K562 (cell line): ENCODE data around the gene TMIGD2. TPM values are rescaled to one million over a fixed set of nuclear protein-coding genes. Genes with fewer than 3 reads are reported as not detected.

Experiments used
- DNMT1 ChIP-seq: fragments of 450-650 bp; IDR thresholded peaks from 2 replicates; pipeline ENCODE4 v1.6.1; 2016; ENCODE audit warnings: antibody characterized with exemption, mild to moderate bottlenecking
- ERF ChIP-seq: fragments of 450-650 bp; formaldehyde crosslinking; IDR thresholded peaks from 2 replicates; pipeline ENCODE4 v1.4.0; 2020; ENCODE audit warnings: mild to moderate bottlenecking, mixed read lengths
- MXI1 ChIP-seq: IDR thresholded peaks from 2 replicates; pipeline ENCODE4 v1.6.1; 2011; ENCODE audit warnings: low read depth, mild to moderate bottlenecking, improper control_type of control experiment, low read length
- NFIC ChIP-seq: fragments of 450-650 bp; IDR thresholded peaks from 2 replicates; pipeline ENCODE4 v1.6.1; 2017; ENCODE audit warnings: mild to moderate bottlenecking, inconsistent platforms
- SAFB ChIP-seq: fragments of 200-400 bp; formaldehyde crosslinking; IDR thresholded peaks from 2 replicates; pipeline ENCODE4 v1.6.1; 2017; ENCODE audit warnings: low read depth, low read length, borderline replicate concordance
- SAP30 ChIP-seq: fragments of 200-600 bp; sonication (generic); IDR thresholded peaks from 2 replicates; pipeline ENCODE4 v1.6.1; 2012; ENCODE audit warnings: borderline replicate concordance, low read depth, mild to moderate bottlenecking, moderate library complexity, low read length, control low read depth, inconsistent platforms; ENCODE audit not compliant: insufficient read depth, poor library complexity, severe bottlenecking
- SUPT5H ChIP-seq: fragments of 450-650 bp; IDR thresholded peaks from 2 replicates; pipeline ENCODE4 v1.6.1; 2016
- TOE1 ChIP-seq, 2 experiments: fragments of 450-650 bp in 1 of 2; sonication (generic) in 1 of 2; formaldehyde crosslinking in 1 of 2; IDR thresholded peaks; 2 replicates each; pipeline versions ENCODE4 v1.7.1 to v1.8.0; 2016 to 2022; ENCODE audit warnings: borderline replicate concordance in 2 of 2, mild to moderate bottlenecking in 2 of 2, antibody characterized with exemption in 1 of 2, inconsistent platforms in 1 of 2, low read depth in 1 of 2, missing genetic modification reagents in 1 of 2, moderate library complexity in 1 of 2
- ZNF12 ChIP-seq: sonication (generic); formaldehyde crosslinking; IDR thresholded peaks from 2 replicates; pipeline ENCODE4 v1.4.0; 2020; ENCODE audit warnings: mild to moderate bottlenecking, missing genetic modification reagents
- polyA plus RNA-seq, 8 experiments: library from polyadenylated mRNA; depleted of rRNA in 4 of 8; stranded (reverse) in 5 of 8; unstranded in 3 of 8; fragments of >200 nt; fragmentation: Nextera tagmentation in 2 of 8; fragmentation: Illumina TruSeq in 1 of 8; extraction: Ambion mirVana in 2 of 8; extraction: Trizol in 1 of 8; gene quantifications; 2 replicates each; pipeline versions ENCODE4 v1.2.1 to v1.2.3, GENCODE V29; 2011 to 2014; ENCODE audit warnings: inconsistent platforms in 1 of 8, missing spikeins in 1 of 8
- total RNA-seq, 7 experiments: library from RNA; depleted of rRNA in 6 of 7; stranded (reverse); fragments of >200 nt in 6 of 7; fragmentation: Illumina TruSeq in 2 of 7; extraction: Trizol in 2 of 7; gene quantifications; 2 replicates each; pipeline versions ENCODE4 v1.2.1 to v1.2.3, GENCODE V29; 2011 to 2021; ENCODE audit warnings: low replicate concordance in 1 of 7
- TF ChIP-seq, protein P1 (sequence below): fragments of 200-800 bp; sonication (Bioruptor generic); IDR thresholded peaks from 2 replicates; pipeline ENCODE4 v1.6.1; 2017; ENCODE audit warnings: missing genetic modification characterization, missing compliant biosample characterization
- TF ChIP-seq, protein P2 (sequence below), 2 experiments: IDR thresholded peaks; 2 replicates each; pipeline ENCODE4 v1.6.1; 2012; ENCODE audit warnings: improper control_type of control experiment in 2 of 2, low read depth in 2 of 2, low read length in 2 of 2, borderline replicate concordance in 1 of 2
- TF ChIP-seq, protein P3 (sequence below): fragments of 450-650 bp; formaldehyde crosslinking; IDR thresholded peaks from 2 replicates; pipeline ENCODE4 v1.4.0; 2020; ENCODE audit warnings: mild to moderate bottlenecking, moderate library complexity
- TF ChIP-seq, protein P4 (sequence below): fragments of 250-450 bp; sonication (Bioruptor Pico); IDR thresholded peaks from 2 replicates; pipeline ENCODE4 v1.4.0; 2020; ENCODE audit warnings: mild to moderate bottlenecking, moderate library complexity
- TF ChIP-seq, protein P5 (sequence below), 2 experiments: fragments of 200-800 bp in 1 of 2; sonication (Bioruptor generic) in 1 of 2; sonication (generic) in 1 of 2; formaldehyde crosslinking in 1 of 2; IDR thresholded peaks in 1 of 2; conservative IDR thresholded peaks in 1 of 2; 2 replicates each; pipeline versions ENCODE4 v1.5.0 to v1.6.1; 2016 to 2020; ENCODE audit warnings: missing compliant biosample characterization in 1 of 2, missing genetic modification characterization in 1 of 2, missing genetic modification reagents in 1 of 2

The TMIGD2 gene
- total and polyA plus RNA-seq, 9 of the 15 experiments (the other 6 are each of a cell fraction or from before 2014, with no cell fraction given): not detected

DNA sequence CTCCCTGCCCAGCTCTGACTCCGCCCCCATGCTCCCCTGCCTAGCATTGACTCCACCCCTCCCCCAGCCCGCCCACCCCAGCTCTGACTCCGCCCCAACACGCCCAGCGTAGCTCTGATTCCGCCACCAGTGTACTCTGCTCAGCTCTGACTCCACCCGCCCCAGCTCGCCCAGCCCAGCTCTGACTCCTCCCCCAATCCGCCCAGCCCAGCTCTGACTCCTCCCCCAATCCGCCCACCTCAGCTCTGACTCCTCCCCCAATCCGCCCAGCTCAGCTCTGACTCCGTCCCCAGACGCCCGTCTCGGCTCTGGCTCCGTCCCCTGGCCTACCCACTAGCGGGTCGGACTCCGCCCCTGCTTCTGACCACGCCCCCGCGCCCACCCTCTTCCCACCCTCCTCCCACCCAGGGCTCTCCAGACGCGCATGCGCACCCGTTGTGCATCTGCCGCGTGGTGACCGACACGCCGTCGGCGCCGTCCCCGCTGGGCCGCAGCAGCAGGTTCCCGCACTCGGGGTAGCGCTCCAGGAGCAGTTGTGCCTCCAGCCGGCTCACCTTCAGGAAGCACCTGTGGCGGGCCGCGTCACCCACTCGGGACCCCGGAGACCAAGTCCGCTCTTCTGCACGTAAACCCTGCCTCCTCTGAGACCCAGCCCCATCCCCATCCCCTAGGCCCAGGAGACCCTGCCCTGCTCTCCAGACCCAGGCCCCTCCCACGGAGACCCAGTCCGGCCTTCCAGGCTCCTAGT, 26.2 kb upstream of the TMIGD2 start (continued):
- TF ChIP-seq, protein P1, sequence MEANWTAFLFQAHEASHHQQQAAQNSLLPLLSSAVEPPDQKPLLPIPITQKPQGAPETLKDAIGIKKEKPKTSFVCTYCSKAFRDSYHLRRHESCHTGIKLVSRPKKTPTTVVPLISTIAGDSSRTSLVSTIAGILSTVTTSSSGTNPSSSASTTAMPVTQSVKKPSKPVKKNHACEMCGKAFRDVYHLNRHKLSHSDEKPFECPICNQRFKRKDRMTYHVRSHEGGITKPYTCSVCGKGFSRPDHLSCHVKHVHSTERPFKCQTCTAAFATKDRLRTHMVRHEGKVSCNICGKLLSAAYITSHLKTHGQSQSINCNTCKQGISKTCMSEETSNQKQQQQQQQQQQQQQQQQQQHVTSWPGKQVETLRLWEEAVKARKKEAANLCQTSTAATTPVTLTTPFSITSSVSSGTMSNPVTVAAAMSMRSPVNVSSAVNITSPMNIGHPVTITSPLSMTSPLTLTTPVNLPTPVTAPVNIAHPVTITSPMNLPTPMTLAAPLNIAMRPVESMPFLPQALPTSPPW (CRISPR knock-in tag): peak; percentile 66; the same call in 1 of the 2 replicates
- TF ChIP-seq, protein P2, sequence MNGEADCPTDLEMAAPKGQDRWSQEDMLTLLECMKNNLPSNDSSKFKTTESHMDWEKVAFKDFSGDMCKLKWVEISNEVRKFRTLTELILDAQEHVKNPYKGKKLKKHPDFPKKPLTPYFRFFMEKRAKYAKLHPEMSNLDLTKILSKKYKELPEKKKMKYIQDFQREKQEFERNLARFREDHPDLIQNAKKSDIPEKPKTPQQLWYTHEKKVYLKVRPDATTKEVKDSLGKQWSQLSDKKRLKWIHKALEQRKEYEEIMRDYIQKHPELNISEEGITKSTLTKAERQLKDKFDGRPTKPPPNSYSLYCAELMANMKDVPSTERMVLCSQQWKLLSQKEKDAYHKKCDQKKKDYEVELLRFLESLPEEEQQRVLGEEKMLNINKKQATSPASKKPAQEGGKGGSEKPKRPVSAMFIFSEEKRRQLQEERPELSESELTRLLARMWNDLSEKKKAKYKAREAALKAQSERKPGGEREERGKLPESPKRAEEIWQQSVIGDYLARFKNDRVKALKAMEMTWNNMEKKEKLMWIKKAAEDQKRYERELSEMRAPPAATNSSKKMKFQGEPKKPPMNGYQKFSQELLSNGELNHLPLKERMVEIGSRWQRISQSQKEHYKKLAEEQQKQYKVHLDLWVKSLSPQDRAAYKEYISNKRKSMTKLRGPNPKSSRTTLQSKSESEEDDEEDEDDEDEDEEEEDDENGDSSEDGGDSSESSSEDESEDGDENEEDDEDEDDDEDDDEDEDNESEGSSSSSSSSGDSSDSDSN (IDR thresholded peaks at IDR 0.05; ENCODE audit: borderline replicate concordance in 1 of 2, low read depth in 2 of 2, low read length in 2 of 2): peak; percentile 58 to 100; a peak in 3 of 4 replicates
- TF ChIP-seq ZNF12: peak; percentile 62; the same call in 1 of the 2 replicates
- peak; percentile 87 for TF ChIP-seq SUPT5H
- peak; percentile 33; the same call in 1 of the 2 replicates for TF ChIP-seq SAFB
- TF ChIP-seq, protein P3, sequence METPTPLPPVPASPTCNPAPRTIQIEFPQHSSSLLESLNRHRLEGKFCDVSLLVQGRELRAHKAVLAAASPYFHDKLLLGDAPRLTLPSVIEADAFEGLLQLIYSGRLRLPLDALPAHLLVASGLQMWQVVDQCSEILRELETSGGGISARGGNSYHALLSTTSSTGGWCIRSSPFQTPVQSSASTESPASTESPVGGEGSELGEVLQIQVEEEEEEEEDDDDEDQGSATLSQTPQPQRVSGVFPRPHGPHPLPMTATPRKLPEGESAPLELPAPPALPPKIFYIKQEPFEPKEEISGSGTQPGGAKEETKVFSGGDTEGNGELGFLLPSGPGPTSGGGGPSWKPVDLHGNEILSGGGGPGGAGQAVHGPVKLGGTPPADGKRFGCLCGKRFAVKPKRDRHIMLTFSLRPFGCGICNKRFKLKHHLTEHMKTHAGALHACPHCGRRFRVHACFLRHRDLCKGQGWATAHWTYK (CRISPR knock-in tag): no peak; the same call in 1 of the 2 replicates
- TF ChIP-seq TOE1 (IDR thresholded peaks at IDR 0.05; ENCODE audit: borderline replicate concordance): peak; percentile 61; the same call in 1 of the 2 replicates
- no peak for TF ChIP-seq TOE1 (CRISPR knock-in tag; IDR thresholded peaks at IDR 0.05; ENCODE audit: borderline replicate concordance, low read depth)
- TF ChIP-seq DNMT1: no peak
- peak; percentile 85 for TF ChIP-seq SAP30
- 0 out of 2 replicates have a peak, but pooled peaks have one; percentile 66 for TF ChIP-seq ERF (CRISPR knock-in tag)
- TF ChIP-seq, protein P4, sequence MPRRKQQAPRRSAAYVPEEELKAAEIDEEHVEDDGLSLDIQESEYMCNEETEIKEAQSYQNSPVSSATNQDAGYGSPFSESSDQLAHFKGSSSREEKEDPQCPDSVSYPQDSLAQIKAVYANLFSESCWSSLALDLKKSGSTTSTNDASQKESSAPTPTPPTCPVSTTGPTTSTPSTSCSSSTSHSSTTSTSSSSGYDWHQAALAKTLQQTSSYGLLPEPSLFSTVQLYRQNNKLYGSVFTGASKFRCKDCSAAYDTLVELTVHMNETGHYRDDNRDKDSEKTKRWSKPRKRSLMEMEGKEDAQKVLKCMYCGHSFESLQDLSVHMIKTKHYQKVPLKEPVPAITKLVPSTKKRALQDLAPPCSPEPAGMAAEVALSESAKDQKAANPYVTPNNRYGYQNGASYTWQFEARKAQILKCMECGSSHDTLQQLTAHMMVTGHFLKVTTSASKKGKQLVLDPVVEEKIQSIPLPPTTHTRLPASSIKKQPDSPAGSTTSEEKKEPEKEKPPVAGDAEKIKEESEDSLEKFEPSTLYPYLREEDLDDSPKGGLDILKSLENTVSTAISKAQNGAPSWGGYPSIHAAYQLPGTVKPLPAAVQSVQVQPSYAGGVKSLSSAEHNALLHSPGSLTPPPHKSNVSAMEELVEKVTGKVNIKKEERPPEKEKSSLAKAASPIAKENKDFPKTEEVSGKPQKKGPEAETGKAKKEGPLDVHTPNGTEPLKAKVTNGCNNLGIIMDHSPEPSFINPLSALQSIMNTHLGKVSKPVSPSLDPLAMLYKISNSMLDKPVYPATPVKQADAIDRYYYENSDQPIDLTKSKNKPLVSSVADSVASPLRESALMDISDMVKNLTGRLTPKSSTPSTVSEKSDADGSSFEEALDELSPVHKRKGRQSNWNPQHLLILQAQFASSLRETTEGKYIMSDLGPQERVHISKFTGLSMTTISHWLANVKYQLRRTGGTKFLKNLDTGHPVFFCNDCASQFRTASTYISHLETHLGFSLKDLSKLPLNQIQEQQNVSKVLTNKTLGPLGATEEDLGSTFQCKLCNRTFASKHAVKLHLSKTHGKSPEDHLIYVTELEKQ (CRISPR knock-in tag): no peak
- TF ChIP-seq, protein P5, sequence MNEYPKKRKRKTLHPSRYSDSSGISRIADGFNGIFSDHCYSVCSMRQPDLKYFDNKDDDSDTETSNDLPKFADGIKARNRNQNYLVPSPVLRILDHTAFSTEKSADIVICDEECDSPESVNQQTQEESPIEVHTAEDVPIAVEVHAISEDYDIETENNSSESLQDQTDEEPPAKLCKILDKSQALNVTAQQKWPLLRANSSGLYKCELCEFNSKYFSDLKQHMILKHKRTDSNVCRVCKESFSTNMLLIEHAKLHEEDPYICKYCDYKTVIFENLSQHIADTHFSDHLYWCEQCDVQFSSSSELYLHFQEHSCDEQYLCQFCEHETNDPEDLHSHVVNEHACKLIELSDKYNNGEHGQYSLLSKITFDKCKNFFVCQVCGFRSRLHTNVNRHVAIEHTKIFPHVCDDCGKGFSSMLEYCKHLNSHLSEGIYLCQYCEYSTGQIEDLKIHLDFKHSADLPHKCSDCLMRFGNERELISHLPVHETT (CRISPR knock-in tag; conservative IDR thresholded peaks at IDR 0.05 in 1 of 2, IDR thresholded peaks at IDR 0.05 in 1 of 2): peak in 1 of 2 experiments; percentile 49; a peak in 1 of 4 replicates
- peak; percentile 73 for TF ChIP-seq MXI1
- TF ChIP-seq NFIC: 0 out of 2 replicates have a peak, but pooled peaks have one; percentile 33
